ENCODE measurements around the gene BAX. TPM values are rescaled to one million over a fixed set of nuclear protein-coding genes. Genes with fewer than 3 reads are reported as not detected.

The BAX gene
- total and polyA plus RNA-seq, 2 of the 13 experiments (the other 11 are each of a cell fraction or from before 2014, with no cell fraction given), result 139 to 176 TPM

DNA sequence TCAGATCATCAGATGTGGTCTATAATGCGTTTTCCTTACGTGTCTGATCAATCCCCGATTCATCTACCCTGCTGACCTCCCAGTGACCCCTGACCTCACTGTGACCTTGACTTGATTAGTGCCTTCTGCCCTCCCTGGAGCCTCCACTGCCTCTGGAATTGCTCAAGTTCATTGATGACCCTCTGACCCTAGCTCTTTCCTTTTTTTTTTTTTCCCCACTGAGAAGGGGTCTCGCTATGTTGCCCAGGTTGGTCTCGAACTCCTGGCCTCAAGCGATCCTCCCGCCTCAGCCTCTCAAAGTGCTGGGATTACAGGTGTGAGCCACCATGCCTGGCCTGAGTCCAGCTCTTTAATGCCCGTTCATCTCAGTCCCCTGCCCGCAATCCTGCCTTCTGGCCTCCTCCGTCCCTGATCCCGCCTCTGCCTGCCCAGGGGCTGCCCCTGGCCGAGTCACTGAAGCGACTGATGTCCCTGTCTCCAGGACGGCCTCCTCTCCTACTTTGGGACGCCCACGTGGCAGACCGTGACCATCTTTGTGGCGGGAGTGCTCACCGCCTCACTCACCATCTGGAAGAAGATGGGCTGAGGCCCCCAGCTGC, 6.5 kb downstream of the BAX start (continued):
- TF ChIP-seq, protein P1, sequence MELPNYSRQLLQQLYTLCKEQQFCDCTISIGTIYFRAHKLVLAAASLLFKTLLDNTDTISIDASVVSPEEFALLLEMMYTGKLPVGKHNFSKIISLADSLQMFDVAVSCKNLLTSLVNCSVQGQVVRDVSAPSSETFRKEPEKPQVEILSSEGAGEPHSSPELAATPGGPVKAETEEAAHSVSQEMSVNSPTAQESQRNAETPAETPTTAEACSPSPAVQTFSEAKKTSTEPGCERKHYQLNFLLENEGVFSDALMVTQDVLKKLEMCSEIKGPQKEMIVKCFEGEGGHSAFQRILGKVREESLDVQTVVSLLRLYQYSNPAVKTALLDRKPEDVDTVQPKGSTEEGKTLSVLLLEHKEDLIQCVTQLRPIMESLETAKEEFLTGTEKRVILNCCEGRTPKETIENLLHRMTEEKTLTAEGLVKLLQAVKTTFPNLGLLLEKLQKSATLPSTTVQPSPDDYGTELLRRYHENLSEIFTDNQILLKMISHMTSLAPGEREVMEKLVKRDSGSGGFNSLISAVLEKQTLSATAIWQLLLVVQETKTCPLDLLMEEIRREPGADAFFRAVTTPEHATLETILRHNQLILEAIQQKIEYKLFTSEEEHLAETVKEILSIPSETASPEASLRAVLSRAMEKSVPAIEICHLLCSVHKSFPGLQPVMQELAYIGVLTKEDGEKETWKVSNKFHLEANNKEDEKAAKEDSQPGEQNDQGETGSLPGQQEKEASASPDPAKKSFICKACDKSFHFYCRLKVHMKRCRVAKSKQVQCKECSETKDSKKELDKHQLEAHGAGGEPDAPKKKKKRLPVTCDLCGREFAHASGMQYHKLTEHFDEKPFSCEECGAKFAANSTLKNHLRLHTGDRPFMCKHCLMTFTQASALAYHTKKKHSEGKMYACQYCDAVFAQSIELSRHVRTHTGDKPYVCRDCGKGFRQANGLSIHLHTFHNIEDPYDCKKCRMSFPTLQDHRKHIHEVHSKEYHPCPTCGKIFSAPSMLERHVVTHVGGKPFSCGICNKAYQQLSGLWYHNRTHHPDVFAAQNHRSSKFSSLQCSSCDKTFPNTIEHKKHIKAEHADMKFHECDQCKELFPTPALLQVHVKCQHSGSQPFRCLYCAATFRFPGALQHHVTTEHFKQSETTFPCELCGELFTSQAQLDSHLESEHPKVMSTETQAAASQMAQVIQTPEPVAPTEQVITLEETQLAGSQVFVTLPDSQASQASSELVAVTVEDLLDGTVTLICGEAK (IDR thresholded peaks at IDR 0.05), result no peak
- TF ChIP-seq, protein P1 (CRISPR knock-in tag; IDR thresholded peaks at IDR 0.05), result no peak
- TF ChIP-seq, protein P2, sequence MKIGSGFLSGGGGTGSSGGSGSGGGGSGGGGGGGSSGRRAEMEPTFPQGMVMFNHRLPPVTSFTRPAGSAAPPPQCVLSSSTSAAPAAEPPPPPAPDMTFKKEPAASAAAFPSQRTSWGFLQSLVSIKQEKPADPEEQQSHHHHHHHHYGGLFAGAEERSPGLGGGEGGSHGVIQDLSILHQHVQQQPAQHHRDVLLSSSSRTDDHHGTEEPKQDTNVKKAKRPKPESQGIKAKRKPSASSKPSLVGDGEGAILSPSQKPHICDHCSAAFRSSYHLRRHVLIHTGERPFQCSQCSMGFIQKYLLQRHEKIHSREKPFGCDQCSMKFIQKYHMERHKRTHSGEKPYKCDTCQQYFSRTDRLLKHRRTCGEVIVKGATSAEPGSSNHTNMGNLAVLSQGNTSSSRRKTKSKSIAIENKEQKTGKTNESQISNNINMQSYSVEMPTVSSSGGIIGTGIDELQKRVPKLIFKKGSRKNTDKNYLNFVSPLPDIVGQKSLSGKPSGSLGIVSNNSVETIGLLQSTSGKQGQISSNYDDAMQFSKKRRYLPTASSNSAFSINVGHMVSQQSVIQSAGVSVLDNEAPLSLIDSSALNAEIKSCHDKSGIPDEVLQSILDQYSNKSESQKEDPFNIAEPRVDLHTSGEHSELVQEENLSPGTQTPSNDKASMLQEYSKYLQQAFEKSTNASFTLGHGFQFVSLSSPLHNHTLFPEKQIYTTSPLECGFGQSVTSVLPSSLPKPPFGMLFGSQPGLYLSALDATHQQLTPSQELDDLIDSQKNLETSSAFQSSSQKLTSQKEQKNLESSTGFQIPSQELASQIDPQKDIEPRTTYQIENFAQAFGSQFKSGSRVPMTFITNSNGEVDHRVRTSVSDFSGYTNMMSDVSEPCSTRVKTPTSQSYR (CRISPR knock-in tag; IDR thresholded peaks at IDR 0.05; ENCODE audit: borderline replicate concordance), result no peak
- TF ChIP-seq NFIB (CRISPR knock-in tag; IDR thresholded peaks at IDR 0.05; ENCODE audit: borderline replicate concordance) (no peak), ZEB1 (IDR thresholded peaks at IDR 0.05; ENCODE audit: insufficient replicate concordance, low read depth) (no peak), CBFB (CRISPR knock-in tag; IDR thresholded peaks at IDR 0.05) (no peak), SAFB2 (CRISPR knock-in tag; IDR thresholded peaks at IDR 0.05; ENCODE audit: borderline replicate concordance, low read depth) (no peak), ZSCAN9 (CRISPR knock-in tag; IDR thresholded peaks at IDR 0.05; ENCODE audit: borderline replicate concordance) (no peak), NFYB (CRISPR knock-in tag; IDR thresholded peaks at IDR 0.05) (no peak)
- TF ChIP-seq, protein P3, sequence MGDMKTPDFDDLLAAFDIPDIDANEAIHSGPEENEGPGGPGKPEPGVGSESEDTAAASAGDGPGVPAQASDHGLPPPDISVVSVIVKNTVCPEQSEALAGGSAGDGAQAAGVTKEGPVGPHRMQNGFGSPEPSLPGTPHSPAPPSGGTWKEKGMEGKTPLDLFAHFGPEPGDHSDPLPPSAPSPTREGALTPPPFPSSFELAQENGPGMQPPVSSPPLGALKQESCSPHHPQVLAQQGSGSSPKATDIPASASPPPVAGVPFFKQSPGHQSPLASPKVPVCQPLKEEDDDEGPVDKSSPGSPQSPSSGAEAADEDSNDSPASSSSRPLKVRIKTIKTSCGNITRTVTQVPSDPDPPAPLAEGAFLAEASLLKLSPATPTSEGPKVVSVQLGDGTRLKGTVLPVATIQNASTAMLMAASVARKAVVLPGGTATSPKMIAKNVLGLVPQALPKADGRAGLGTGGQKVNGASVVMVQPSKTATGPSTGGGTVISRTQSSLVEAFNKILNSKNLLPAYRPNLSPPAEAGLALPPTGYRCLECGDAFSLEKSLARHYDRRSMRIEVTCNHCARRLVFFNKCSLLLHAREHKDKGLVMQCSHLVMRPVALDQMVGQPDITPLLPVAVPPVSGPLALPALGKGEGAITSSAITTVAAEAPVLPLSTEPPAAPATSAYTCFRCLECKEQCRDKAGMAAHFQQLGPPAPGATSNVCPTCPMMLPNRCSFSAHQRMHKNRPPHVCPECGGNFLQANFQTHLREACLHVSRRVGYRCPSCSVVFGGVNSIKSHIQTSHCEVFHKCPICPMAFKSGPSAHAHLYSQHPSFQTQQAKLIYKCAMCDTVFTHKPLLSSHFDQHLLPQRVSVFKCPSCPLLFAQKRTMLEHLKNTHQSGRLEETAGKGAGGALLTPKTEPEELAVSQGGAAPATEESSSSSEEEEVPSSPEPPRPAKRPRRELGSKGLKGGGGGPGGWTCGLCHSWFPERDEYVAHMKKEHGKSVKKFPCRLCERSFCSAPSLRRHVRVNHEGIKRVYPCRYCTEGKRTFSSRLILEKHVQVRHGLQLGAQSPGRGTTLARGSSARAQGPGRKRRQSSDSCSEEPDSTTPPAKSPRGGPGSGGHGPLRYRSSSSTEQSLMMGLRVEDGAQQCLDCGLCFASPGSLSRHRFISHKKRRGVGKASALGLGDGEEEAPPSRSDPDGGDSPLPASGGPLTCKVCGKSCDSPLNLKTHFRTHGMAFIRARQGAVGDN (CRISPR knock-in tag; IDR thresholded peaks at IDR 0.05), result peak; percentile 57
- TF ChIP-seq, protein P4, sequence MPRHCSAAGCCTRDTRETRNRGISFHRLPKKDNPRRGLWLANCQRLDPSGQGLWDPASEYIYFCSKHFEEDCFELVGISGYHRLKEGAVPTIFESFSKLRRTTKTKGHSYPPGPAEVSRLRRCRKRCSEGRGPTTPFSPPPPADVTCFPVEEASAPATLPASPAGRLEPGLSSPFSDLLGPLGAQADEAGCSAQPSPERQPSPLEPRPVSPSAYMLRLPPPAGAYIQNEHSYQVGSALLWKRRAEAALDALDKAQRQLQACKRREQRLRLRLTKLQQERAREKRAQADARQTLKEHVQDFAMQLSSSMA (CRISPR knock-in tag; IDR thresholded peaks at IDR 0.05), result no peak
